Iris pigment epithelial cell (primary cell): ENCODE data around the gene HES6.
A peak's percentile ranks its signal among the peaks of the same experiment; 100 is the strongest.

Source experiments
- DNase-seq: peaks from one replicate; pipeline ENCODE4 v3.0.0-alpha.2; 2011; ENCODE audit warnings: low read depth

Gene HES6

GRCh38 chr2:238233625-238234024 lies 6.2 kb downstream of the HES6 start:
- no peak for DNase-seq

DNA sequence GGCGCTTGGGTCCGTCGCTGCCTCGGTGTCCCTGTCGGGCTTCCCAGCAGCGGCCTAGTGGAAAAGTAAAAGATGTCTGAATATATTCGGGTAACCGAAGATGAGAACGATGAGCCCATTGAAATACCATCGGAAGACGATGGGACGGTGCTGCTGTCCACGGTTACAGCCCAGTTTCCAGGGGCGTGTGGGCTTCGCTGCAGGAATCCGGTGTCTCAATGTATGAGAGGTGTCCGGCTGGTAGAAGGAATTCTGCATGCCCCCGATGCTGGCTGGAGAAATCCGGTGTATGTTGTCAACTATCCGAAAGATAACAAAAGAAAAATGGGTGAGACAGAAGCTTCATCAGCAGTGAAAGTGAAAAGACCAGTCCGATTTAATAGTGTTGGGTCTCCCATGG lies 8.0 kb downstream of the HES6 start:
- DNase-seq = no peak

DNA sequence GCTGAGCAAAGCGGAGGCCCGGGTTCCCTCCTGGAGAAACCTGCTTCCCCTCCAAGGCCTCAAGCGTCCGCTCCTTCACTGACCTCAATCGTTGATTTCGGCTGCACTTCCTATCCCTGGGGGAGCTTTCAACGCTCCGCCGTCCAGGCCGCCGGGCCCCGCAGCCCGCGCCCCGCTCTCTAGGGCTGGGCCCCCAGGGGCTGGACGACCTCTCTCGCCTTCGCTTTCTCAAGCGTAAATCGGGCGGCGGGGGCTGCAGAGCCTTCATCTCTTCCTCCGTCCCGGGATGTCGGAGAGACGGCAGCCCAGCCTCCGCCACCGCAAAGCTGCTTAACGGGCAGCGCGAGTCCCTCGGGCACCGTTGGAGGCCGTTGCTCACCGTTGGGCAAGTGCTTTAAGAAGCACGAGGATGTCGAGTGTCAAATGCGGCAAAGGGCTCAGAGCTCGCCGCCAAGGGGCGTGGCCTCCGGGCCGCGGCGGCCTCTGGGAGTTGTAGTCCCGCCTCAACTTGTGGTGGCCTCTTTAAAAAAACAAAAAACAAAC lies 8.5 kb downstream of the HES6 start:
- DNase-seq = peak; percentile 70

DNA sequence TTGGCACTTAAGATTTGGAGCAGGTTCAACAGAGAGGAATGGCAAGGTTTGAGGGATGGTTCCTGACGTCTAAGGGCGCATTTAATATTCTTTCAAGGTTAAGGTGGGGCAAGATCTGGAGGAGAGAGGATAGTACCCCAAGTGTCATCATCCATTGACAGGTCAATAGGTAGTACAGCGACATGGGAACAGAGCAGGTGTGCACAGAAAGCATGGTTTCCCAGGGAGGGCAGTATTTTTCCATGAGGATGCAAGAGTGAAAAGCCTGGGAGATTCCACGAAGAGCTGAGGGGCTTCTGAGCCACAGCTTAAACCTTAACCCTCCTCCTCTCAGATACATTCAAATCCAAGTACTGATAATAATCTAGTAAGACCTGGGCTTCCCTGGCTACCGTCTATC lies 9.1 kb downstream of the HES6 start:
- no peak for DNase-seq

DNA sequence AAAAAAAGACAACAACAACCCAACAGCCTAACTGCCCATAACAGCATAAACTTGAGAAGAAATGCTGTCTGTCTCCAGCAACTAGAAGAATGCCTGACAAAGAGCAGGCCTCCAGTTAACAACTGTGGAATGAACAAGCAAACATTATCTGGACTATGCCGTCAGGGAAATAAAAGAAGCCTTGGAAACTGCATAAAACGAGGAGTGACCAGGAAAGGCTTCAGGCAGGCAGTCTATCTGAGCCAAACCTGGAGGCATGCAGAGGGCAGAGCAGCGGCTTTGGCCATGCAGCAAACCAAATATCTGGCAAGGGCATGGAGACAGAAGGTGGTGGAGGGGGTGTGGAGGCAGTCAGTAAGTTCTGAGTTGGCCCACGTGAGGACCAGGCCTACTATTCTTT lies 11.1 kb downstream of the HES6 start:
- no peak for DNase-seq

DNA sequence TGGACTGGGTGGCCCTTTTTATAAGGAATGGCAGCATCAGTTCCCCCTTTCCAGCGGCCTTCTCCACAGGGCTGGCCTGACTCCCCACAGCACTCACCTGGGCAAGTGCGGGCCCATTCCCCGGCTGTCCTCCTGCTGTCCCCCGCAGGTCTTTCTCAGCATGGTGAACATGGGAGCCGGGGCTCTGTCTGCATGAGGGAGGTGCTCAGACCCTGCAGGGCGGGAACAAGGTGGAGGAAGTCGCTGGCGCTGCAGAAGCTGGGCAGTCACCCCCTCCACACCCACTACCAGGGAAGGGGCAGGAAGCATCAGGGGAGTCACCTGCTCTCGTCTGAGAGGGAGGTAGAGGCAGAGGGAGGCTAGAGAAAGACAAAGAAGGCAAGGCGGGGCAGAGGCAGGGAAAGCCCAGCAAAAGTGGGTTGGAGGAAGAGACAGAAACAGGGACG lies 12.2 kb downstream of the HES6 start:
- DNase-seq = no peak

- DNase-seq = no peak
These were observed 12.9 kb downstream of the HES6 start for GRCh38 chr2:238226698-238227586.

GRCh38 chr2:238225911-238226697 lies 13.7 kb downstream of the HES6 start:
- DNase-seq = peak; percentile 61

DNA sequence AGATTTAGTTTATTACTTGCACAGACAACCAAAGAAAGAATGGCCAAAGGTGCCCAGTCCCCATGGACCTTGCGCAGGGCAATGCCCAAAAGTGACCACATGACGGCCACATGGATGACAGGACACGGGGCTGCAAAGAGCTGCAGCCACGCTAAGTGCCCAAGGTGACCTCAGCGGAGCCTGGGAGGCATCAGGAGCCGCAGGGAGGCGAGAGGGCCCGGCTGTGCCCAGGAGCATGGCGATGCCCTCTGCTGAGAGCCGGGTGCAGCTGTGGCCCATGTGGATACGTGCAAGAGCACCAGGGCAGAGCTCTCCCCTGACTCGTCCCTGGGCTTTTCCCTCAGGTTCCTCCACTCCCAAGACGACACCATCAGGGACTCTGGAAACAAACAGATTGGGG lies 14.7 kb downstream of the HES6 start:
- DNase-seq = no peak

DNA sequence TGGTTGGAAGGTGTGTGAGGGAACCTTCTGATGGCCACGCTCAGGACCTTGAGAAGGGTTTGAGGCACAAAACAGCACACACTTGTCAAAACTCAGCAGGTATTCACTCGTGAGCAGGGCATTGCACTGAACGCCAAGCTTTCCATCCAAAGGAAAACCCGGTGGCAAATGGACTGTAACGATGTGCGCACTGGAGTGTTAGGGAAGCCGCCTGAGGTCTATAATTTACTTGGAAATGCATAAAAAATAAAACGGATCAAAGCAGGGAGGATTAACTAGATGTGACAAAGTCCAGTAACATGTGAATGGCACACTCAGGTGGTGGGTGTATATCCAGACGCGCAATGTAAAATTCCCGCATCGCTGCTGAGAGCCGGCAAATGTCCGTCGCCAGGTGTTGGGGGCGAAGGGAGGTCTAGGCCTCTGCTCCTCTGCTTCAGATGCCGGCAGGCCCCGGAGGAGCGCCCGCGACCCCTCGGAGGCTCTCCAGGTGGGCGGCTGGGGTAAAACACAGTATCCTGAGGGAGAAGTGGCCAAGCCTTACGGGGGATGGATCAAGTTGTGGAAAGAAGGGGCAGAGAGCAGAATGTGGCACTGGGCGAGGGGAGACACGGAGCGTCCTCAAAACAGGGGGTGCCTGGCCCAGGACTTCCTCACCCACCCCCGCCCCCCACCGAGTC lies 15.3 kb downstream of the HES6 start:
- DNase-seq = no peak

DNA sequence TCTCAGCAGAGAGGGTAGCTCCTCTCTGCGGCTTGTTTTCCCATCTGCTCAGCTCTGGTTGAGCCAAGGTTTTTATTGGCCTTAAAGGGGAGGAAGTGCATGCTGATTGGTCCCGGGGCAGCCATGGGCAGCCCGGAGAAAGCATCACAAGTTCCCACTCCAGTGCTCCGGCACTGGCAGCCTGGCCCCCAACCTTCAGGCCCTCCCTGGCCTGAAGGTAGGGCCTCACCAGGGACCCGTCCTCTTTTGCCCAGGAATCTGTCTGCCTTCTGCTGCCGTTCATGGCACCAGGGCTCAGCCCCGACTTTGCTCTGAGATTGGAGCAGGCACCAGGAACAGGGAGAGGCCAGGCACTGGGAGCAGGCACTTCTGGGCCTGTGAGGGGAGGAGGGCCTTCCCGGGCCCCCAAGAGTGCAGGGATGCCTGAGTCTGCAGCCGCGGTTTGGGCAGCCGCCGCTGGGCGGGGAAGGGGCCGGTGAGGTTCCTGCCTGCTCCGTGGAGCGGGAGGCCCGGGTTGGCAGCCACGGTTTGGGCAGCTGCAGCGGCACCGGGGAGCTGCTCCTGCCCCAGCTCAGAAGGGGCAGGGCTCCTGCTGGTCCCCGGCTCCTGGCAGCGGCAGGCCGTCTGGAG lies 18.8 kb downstream of the HES6 start:
- DNase-seq = peak; percentile 21

DNA sequence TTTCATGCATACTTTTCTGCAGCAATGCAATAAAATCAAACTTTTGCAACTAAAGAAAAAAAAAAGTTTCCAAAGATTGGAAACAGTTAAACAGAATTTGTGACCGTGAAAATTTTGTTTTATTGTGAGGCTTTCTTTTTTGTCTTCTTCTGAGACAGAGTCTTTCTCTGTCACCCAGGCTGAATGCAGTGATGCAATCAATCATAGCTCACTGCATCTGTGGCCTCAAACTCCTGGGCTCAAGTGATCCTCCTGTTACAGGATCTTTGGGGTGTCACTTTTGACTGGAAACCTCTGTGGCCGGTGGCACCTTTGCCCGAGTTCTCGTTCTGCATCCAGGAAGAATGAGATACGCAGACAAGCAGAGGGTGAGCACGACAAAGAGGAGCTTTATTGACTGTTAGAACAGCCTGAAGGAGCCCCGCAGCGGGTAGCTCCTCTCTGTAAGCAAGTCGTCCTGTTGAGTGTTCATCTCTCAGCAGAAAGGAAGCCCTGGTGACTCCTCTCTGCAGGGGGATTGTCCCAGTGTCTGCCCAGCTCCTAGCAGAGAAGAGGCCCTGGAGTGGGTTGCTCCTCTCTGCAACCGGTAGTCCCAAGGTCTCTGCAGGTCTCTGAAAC lies 19.5 kb downstream of the HES6 start:
- DNase-seq = no peak

- no peak for DNase-seq
These were observed 23.1 kb downstream of the HES6 start for GRCh38 chr2:238216651-238217184.

GRCh38 chr2:238207006-238207405 lies 32.8 kb downstream of the HES6 start:
- no peak for DNase-seq

DNA sequence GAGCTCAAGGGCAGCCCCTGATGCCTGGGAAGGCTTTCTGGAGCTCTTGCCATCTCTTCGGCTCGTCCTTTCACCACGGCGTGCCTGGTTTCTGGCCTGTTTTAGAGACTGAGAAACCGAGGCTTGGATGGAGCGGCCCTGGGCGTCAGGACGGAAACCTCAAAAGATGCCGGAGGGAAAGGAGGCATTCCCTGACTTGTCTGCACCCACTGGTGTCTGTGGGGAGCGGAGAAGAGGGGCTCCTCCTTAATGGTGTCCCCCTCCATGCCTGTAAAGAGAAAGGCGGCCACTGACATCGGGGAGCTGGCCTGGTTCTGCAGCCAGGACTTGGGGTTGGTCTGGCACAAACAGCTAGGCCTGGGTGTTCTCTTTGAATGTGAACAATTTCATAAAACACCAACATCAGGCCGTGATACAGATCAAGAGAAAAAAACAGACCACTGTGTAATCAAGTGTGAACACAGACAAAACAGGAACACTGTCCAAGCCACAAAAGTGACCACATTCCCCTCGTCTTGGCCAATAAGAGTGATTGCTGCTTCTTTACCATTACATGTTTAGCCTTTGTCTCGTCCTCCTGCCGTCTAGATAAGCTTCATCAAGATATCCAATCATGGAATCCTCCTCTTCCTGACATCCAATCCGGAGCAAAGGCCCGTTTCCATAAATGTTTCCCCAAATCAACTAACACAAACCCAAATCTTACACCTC lies 35.7 kb downstream of the HES6 start:
- no peak for DNase-seq

DNA sequence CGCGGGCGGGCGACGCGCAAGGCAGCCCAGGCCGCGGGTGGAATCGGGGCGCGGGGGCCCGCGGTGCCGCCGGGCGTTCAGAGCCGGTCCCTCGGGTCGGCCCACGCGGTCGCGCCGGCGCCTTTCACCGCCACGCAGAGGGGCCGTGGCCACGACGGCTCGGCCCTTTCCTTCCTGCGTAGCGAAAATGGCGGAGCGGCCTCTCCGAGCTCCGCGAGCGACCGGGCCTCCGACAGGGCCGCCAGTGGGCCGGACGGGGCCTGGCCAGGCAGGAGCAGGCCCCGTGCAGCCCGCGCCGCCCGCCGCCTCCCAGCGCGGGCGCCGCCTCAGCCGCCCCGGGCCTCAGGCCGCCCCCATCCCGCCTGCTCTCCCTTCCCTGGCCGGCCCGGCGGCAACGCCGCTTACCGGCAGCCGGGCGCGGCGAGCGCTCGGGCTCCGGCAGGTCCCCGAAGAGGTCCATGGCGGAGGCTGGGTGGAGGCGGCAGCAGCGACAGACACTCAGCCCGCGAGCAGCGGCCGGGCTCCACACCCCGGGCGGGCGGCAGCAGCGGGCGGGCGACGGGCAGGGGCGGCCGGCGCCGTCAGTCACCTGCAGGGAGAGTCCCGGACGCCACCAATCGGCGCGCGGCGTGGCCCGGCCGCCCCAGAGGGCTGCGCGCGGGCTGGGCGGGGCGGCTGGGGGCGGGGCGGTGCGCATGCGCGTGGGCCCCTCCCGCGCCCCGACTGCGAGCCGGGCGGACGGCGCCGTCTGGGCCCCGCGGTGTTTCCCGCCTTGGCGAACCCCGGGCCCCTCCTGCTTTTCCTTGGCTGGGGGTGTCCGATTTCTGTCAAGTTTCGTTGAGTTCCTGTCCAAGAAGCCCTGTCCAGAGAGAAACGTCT lies 36.5 kb downstream of the HES6 start, which contains the start of gene ILKAP:
ILKAP (minus strand) TSS at position 602 of the 879 bp plus-strand sequence; CDS start at position 460, 142 bp downstream.
- peak; percentile 73 for DNase-seq

DNA sequence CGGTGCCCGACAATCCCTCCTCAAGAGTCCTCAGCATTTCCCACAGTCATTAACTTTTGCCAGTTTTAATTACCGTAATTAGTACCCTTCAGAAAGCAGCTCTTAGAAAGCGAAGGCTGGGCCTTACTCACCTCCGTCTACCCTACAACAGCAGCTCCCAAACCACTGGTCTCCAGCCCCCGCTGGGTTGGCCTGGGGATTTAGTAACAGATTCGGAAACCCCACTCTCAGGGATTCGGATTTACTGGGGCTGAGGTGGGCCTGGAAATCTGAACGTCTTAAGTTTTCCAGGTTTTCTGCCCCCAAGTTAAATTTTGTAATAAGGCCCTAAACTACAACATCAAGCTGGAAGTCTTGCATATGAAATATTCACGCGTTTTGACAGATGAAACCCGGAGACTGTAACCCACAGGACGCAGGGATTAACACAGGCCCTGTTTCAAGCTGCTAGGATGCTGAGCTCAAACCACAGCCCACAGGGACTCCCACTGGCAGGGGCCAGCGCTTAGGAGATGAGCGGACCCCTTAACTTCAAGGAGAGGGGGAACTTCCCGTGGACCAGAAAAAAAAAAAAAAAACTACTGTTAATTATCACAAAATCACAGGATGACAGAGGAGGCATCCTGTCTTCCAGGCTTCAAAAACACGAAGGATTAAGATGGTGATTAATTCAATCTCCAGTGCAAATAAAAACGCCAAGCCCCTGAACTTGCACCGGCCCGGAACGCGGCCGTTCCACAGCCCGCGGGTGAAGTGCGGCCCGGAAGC lies 37.3 kb downstream of the HES6 start:
- peak; percentile 38 for DNase-seq

DNA sequence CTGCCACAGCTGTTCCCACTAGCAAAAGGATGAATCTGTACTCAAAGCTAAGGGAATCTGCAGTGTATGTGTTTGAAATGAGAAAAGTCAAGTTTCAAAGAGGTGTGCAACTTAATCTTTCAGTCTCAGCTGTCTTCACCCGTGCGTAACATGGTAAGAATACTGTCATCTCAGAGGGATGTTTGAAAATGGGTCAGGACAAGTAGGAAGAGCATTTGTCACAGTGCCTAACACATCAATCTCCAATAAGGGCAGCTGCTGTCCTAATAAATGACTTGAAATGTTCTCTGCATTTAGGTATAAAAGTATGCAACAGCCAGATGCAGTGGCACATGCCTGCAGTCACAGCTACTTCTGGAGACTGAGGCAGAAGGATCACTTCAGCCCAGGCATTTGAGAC lies 49.4 kb downstream of the HES6 start:
- no peak for DNase-seq
